IMR-90 (cell line): Measurements from ENCODE around the gene VAC14.

Source experiments
- CTCF ChIP-seq: conservative IDR thresholded peaks from 2 replicates; pipeline ENCODE4 v1.5.1; 2012; ENCODE audit warnings: mild to moderate bottlenecking, low read depth, low read length, improper control_type of control experiment
- NFE2L2 ChIP-seq: fragments of 150-350 bp; IDR thresholded peaks from 2 replicates; pipeline ENCODE4 v1.6.1; 2016; ENCODE audit warnings: low read depth, mild to moderate bottlenecking, low read length
- POLR2A ChIP-seq: IDR thresholded peaks from 2 replicates; pipeline ENCODE4 v1.6.1; 2012; ENCODE audit warnings: mild to moderate bottlenecking, low read depth, low read length
- RAD21 ChIP-seq: IDR thresholded peaks from 2 replicates; pipeline ENCODE4 v1.6.1; 2012; ENCODE audit warnings: low read length, improper control_type of control experiment
- RCOR1 ChIP-seq: IDR thresholded peaks from 2 replicates; pipeline ENCODE4 v1.6.1; 2012; ENCODE audit warnings: mild to moderate bottlenecking, low read length, improper control_type of control experiment; ENCODE audit not compliant: insufficient replicate concordance

- TF ChIP-seq CTCF, result no peak
- TF ChIP-seq NFE2L2, result no peak
- TF ChIP-seq RAD21, result no peak
- TF ChIP-seq POLR2A, result no peak
- no peak for TF ChIP-seq RCOR1
Observed at GRCh38 chr16:70800311-70800710, 647 bp downstream of the VAC14 start.
